Astrocyte (in vitro differentiated cells and primary cell): ENCODE results near the gene CTNNA3.

Source experiments
- CTCF ChIP-seq: IDR thresholded peaks from 2 replicates; pipeline ENCODE4 v1.5.1; 2011; ENCODE audit warnings: low read depth, mild to moderate bottlenecking, inconsistent platforms, low read length, moderate library complexity; ENCODE audit not compliant: insufficient read depth
- EZH2 ChIP-seq: IDR thresholded peaks from 2 replicates; pipeline ENCODE4 v1.6.1; 2012; ENCODE audit warnings: mild to moderate bottlenecking, low read length, inconsistent platforms; ENCODE audit not compliant: insufficient read depth

GRCh38 chr10:67473850-67474633, 222.0 kb downstream of the CTNNA3 start:
- TF ChIP-seq CTCF (no peak), EZH2 (no peak)
